Measurements from ENCODE around the gene CDK10. TPM values are rescaled to one million over a fixed set of nuclear protein-coding genes. Genes with fewer than 3 reads are reported as not detected.

CDK10 gene
- total and polyA plus RNA-seq, 9 of the 15 experiments (the other 6 are each of a cell fraction or from before 2014, with no cell fraction given), result 2.0 to 85.1 (median 40.1) TPM

DNA sequence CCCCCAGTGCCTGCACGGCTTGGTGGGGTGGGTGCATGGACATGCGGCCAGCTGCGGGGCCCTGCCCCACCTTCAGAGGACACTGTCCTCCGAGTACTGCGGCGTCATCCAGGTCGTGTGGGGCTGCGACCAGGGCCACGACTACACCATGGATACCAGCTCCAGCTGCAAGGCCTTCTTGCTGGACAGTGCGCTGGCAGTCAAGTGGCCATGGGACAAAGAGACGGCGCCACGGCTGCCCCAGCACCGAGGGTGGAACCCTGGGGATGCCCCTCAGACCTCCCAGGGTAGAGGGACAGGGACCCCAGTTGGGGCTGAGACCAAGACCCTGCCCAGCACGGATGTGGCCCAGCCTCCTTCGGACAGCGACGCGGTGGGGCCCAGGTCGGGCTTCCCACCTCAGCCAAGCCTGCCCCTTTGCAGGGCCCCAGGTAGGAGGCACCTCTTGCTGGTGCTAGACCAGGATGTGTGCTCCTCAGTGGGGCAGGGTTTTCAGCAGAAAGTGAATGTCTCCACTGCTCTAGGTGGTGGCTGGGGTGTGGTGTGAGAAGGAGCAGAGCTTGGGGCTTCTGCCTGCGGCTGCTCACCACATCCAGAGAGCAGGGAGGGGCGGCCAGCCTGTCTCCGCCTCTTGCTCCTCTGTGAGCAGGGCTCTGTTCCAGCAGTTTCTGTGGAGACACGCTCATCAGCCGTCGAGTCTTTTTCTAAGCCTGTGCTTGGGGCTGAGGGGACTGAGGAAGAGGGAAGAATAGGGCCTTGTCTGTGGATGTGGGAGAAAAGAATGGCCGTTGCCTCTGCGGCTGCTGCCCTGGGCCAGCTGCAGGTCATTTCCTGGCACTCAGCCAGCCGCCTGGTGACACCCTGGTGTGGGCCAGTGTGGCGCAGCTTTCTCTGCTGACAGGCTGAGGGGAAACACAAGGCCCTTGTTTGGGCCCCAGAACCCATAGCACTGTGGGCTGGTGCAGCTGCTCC, 37.1 kb downstream of the CDK10 start (continued):
- TF ChIP-seq POLR2G (IDR thresholded peaks at IDR 0.05; ENCODE audit: low read depth, low read length), result peak; percentile 75

DNA sequence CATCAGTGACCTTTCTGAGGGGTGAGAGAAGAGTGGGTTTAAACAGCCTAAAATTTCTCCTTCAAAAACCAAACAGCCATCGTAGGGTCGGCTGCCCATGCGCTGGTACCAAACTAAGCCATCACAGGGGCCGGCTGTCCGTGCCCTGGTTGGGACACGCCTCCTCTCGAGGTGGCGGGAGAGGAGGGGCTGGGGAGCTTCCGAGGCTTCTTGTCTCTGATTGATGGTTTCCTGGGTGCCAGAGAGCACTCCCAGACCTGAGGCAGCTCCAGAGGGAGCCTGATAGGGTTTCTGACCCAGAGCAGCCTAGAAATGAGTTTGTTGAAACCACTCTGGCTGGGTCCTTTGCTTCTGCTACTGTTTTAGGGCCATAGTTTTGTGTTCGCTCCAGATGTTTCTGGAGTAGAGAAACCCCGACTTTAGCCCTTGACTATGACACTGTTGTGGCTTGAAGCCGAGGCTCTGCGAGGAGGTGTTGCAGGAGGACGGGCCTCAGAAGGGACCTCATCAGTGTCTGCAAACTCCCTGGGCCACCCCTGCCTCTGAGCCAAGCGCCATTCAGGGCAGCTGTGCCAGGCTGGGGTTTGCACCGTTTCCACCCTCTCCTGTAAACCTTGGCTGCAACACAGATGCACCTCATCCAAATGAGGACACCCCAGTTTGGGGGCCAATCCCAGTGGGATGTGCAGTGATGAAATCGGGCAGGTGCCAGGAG, 41.1 kb downstream of the CDK10 start:
- no peak for DNase-seq (ENCODE audit: extremely low read depth in 1 of 4, low spot score in 3 of 4)
- Histone ChIP-seq H3K9me1 (ENCODE audit: control insufficient read depth, insufficient read depth, low read length) (peaks cover 8% of the 10 kb centered on the region), H4K20me1 (replicated peaks; ENCODE audit: control insufficient read depth, insufficient read depth, low read length) (peaks cover 15% of the 10 kb centered on the region), H3K4me1 (replicated peaks in 1 of 2; ENCODE audit: control insufficient read depth in 2 of 2, insufficient read depth in 2 of 2, low read length in 2 of 2) (peaks cover 6 to 28% of the 10 kb centered on the region in 2 experiments; a peak in 4 of 5 replicates), H3K27me3 (ENCODE audit: control insufficient read depth in 2 of 2, insufficient read depth in 2 of 2, low read length in 2 of 2) (no peaks in the 10 kb centered on the region), H3K79me2 (ENCODE audit: control insufficient read depth, insufficient read depth, low read length) (peaks cover 31% of the 10 kb centered on the region), H3K9ac (ENCODE audit: insufficient read depth in 1 of 2, low read depth in 2 of 2, low read length in 2 of 2) (no peak overlapping the region), H3K27ac (ENCODE audit: extremely low read depth, low read depth, low read length) (no peak overlapping the region), H2AFZ (ENCODE audit: low read depth, low read length) (no peak overlapping the region), H3K4me3 (no peak overlapping the region), H3K4me2 (ENCODE audit: insufficient read depth, low read length) (no peak overlapping the region), H3K9me3 (replicated peaks; ENCODE audit: control insufficient read depth, insufficient read depth, low read depth, low read length) (no peaks in the 10 kb centered on the region), H3K36me3 (ENCODE audit: control insufficient read depth, insufficient read depth, low read length) (peaks cover 93% of the 10 kb centered on the region)
- peak; percentile 3; the same call in 1 of the 3 replicates for ATAC-seq
- in situ Hi-C loops (cut with MboI), result no loop called here
- TF ChIP-seq, protein P1, sequence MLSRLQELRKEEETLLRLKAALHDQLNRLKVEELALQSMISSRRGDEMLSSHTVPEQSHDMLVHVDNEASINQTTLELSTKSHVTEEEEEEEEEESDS (CRISPR knock-in tag; IDR thresholded peaks at IDR 0.05), result no peak
- TF ChIP-seq POLR2A (conservative IDR thresholded peaks at IDR 0.05), result 0 out of 2 replicates have a peak, but pooled peaks have one; percentile 1
- peak; percentile 46 for TF ChIP-seq POLR2G (IDR thresholded peaks at IDR 0.05; ENCODE audit: low read depth, low read length)
- TF ChIP-seq RBFOX2 (IDR thresholded peaks at IDR 0.05; ENCODE audit: low read depth, low read length), result peak; percentile 43; the same call in 1 of the 2 replicates
- CTCF ChIA-PET (ENCODE audit: low intra/inter-chr PET ratio), result no interaction called here
- intact Hi-C loops (cut with micrococcal nuclease), result no loop called here
- 91% methylated on average over 17 of the region's 17 CpGs for WGBS (ENCODE audit: insufficient coverage, low coverage, missing lambda C conversion rate)
- FAIRE-seq, result no peak
- POLR2A ChIA-PET, result interaction anchor here (0.8 to 4.8 kb wide), 2 partner anchors 12 to 18 kb away, joined by 4 to 37 read pairs; no protein-coding TSS in a partner anchor
- BruUV-seq (replicated peaks), result no TSS peak
